K562 (cell line): ENCODE measurements around the gene RPTOR. TPM values are rescaled to one million over a fixed set of nuclear protein-coding genes. Genes with fewer than 3 reads are reported as not detected.

ENCODE experiments used
- ATAC-seq: fragments of 200-7000 bp; cut with Tn5 transposase; 3 replicates; pipeline ENCODE4 v1.9.1; 2020; ENCODE audit warnings: moderate library complexity
- BruUV-seq: library from RNA; stranded (reverse); fragments of 400-500 nt; replicated peaks from 2 replicates; lab custom pipeline; 2021; lab: Mats Ljungman, UMichigan
- CTCF ChIA-PET: fragments of 300-600 bp; formaldehyde crosslinking; extraction: SDS; loops from one replicate; lab custom pipeline; 2021; ENCODE audit warnings: low intra/inter-chr PET ratio; lab: Yijun Ruan, JAX
- POLR2A ChIA-PET: fragments of 300-600, 350-650 bp; sonication (Branson Sonifier 250); formaldehyde crosslinking; extraction: SDS; loops from one replicate; lab custom pipeline; 2021; ENCODE audit warnings: antibody characterized with exemption, inconsistent platforms; lab: Yijun Ruan, JAX
- DNase-seq, 4 experiments: peaks; one replicate each; pipeline versions ENCODE4 v3.0.0 to v3.0.0-alpha.2; 2011 to 2018; ENCODE audit warnings: low spot score in 3 of 4, mixed read lengths in 3 of 4; ENCODE audit errors: extremely low read depth in 1 of 4
- FAIRE-seq: peaks from 2 replicates; lab custom pipeline; 2011; peaks lifted over from hg19 to GRCh38; lab: Jason Lieb, UNC
- H2AFZ ChIP-seq: 2 replicates; pipeline ENCODE4 v1.6.0; 2011; ENCODE audit warnings: low read depth, low read length, control low read depth, inconsistent platforms
- H3K27ac ChIP-seq: fragments of 200-600 bp; 3 replicates; pipeline ENCODE4 v1.8.0; 2011; ENCODE audit warnings: low read depth, mild to moderate bottlenecking, control low read depth, inconsistent platforms, low read length, moderate library complexity, mixed read lengths; ENCODE audit errors: extremely low read depth
- H3K27me3 ChIP-seq, 2 experiments: fragments of 300-600 bp in 1 of 2; 2 replicates in 1 of 2; 3 replicates in 1 of 2; pipeline versions ENCODE4 v1.6.0 to v1.8.0; 2011; ENCODE audit warnings: inconsistent platforms in 2 of 2, low read length in 2 of 2, mild to moderate bottlenecking in 1 of 2, mixed read lengths in 1 of 2, moderate library complexity in 1 of 2; ENCODE audit not compliant: control insufficient read depth in 2 of 2, insufficient read depth in 2 of 2
- H3K36me3 ChIP-seq: fragments of 300-600 bp; 3 replicates; pipeline ENCODE4 v1.8.0; 2011; ENCODE audit warnings: mild to moderate bottlenecking, low read length, inconsistent platforms; ENCODE audit not compliant: control insufficient read depth, insufficient read depth
- H3K4me1 ChIP-seq, 2 experiments: fragments of 200-600 bp in 1 of 2; replicated peaks in 1 of 2; 2 replicates in 1 of 2; 3 replicates in 1 of 2; pipeline versions ENCODE4 v1.5.1 to v1.8.0; 2011; ENCODE audit warnings: inconsistent platforms in 2 of 2, low read length in 2 of 2, mild to moderate bottlenecking in 1 of 2, mixed read lengths in 1 of 2, moderate library complexity in 1 of 2; ENCODE audit not compliant: control insufficient read depth in 2 of 2, insufficient read depth in 2 of 2
- H3K4me2 ChIP-seq: 2 replicates; pipeline ENCODE4 v1.6.1; 2011; ENCODE audit warnings: low read length, control low read depth, inconsistent platforms, mixed read lengths; ENCODE audit not compliant: insufficient read depth
- H3K4me3 ChIP-seq: fragments of 200-600 bp; sonication (generic), shearing (Covaris generic); 2 replicates; pipeline ENCODE4 v1.5.1; 2016; ENCODE audit warnings: control low read depth, inconsistent platforms
- H3K79me2 ChIP-seq: fragments of 200-600 bp; 3 replicates; pipeline ENCODE4 v1.8.0; 2011; ENCODE audit warnings: low read length, inconsistent platforms; ENCODE audit not compliant: control insufficient read depth, insufficient read depth
- H3K9ac ChIP-seq, 2 experiments: 2 replicates each; pipeline versions ENCODE4 v1.6.0 to v1.6.1; 2011; ENCODE audit warnings: low read depth in 2 of 2, low read length in 2 of 2, control low read depth in 1 of 2, inconsistent platforms in 1 of 2, mild to moderate bottlenecking in 1 of 2, mixed read lengths in 1 of 2; ENCODE audit not compliant: insufficient read depth in 1 of 2
- H3K9me1 ChIP-seq: one replicate; pipeline ENCODE4 v1.6.0; 2011; ENCODE audit warnings: inconsistent platforms, mild to moderate bottlenecking, low read length, moderate library complexity; ENCODE audit not compliant: control insufficient read depth, insufficient read depth
- H3K9me3 ChIP-seq: replicated peaks from 2 replicates; pipeline ENCODE4 v1.5.1; 2011; ENCODE audit warnings: low read depth, low read length, inconsistent platforms; ENCODE audit not compliant: control insufficient read depth, insufficient read depth
- H4K20me1 ChIP-seq: replicated peaks from 2 replicates; pipeline ENCODE4 v1.6.1; 2011; ENCODE audit warnings: low read length, inconsistent platforms, mixed read lengths; ENCODE audit not compliant: control insufficient read depth, insufficient read depth
- CBFB ChIP-seq: sonication (generic); formaldehyde crosslinking; IDR thresholded peaks from 2 replicates; pipeline ENCODE4 v1.4.0; 2020; ENCODE audit warnings: mild to moderate bottlenecking, missing genetic modification reagents
- CHD4 ChIP-seq: fragments of 200-600 bp; sonication (generic); IDR thresholded peaks from 3 replicates; pipeline ENCODE4 v1.6.1; 2012; ENCODE audit warnings: low read depth, mild to moderate bottlenecking, mixed read lengths, low read length, inconsistent platforms; ENCODE audit not compliant: insufficient read depth, insufficient replicate concordance, poor library complexity, severe bottlenecking
- POLR2G ChIP-seq: fragments of 200-400 bp; formaldehyde crosslinking; IDR thresholded peaks from 2 replicates; pipeline ENCODE4 v1.6.1; 2017; ENCODE audit warnings: low read depth, mild to moderate bottlenecking, antibody characterized with exemption, low read length, moderate library complexity
- ZNF121 ChIP-seq: sonication (generic); formaldehyde crosslinking; conservative IDR thresholded peaks from 2 replicates; pipeline ENCODE4 v1.8.0; 2022; ENCODE audit warnings: missing genetic modification reagents
- ZNF586 ChIP-seq: fragments of 450-650 bp; formaldehyde crosslinking; conservative IDR thresholded peaks from 2 replicates; pipeline ENCODE4 v1.4.0; 2020; ENCODE audit warnings: mild to moderate bottlenecking, moderate library complexity
- WGBS: fragments of 100-300 bp; shearing (Covaris generic); methylation state at CpG from one replicate; pipeline ENCODE4 v1.1.6; 2016; ENCODE audit warnings: low coverage, mixed read lengths; ENCODE audit not compliant: insufficient coverage; ENCODE audit errors: missing lambda C conversion rate; 5-methylcytosine and 5-hydroxymethylcytosine counted together
- in situ Hi-C: fragments of 300-500 bp; cut with MboI; formaldehyde crosslinking; loops from 4 replicates; pipeline ENCODE4 v1.15.0; 2018; ENCODE audit warnings: inconsistent platforms, mixed read lengths
- intact Hi-C: fragments of 100-400 bp; cut with micrococcal nuclease; formaldehyde crosslinking; loops from 2 replicates; pipeline ENCODE4 v1.14.2; 2022
- polyA plus RNA-seq, 8 experiments: library from polyadenylated mRNA; depleted of rRNA in 4 of 8; stranded (reverse) in 5 of 8; unstranded in 3 of 8; fragments of >200 nt; fragmentation: Nextera tagmentation in 2 of 8; fragmentation: Illumina TruSeq in 1 of 8; extraction: Ambion mirVana in 2 of 8; extraction: Trizol in 1 of 8; gene quantifications; 2 replicates each; pipeline versions ENCODE4 v1.2.1 to v1.2.3, GENCODE V29; 2011 to 2014; ENCODE audit warnings: inconsistent platforms in 1 of 8, missing spikeins in 1 of 8
- total RNA-seq, 7 experiments: library from RNA; depleted of rRNA in 6 of 7; stranded (reverse); fragments of >200 nt in 6 of 7; fragmentation: Illumina TruSeq in 2 of 7; extraction: Trizol in 2 of 7; gene quantifications; 2 replicates each; pipeline versions ENCODE4 v1.2.1 to v1.2.3, GENCODE V29; 2011 to 2021; ENCODE audit warnings: low replicate concordance in 1 of 7

RPTOR gene
- total and polyA plus RNA-seq, 9 of the 15 experiments (the other 6 are each of a cell fraction or from before 2014, with no cell fraction given), result 0.24 to 54.1 (median 10.2) TPM

DNA sequence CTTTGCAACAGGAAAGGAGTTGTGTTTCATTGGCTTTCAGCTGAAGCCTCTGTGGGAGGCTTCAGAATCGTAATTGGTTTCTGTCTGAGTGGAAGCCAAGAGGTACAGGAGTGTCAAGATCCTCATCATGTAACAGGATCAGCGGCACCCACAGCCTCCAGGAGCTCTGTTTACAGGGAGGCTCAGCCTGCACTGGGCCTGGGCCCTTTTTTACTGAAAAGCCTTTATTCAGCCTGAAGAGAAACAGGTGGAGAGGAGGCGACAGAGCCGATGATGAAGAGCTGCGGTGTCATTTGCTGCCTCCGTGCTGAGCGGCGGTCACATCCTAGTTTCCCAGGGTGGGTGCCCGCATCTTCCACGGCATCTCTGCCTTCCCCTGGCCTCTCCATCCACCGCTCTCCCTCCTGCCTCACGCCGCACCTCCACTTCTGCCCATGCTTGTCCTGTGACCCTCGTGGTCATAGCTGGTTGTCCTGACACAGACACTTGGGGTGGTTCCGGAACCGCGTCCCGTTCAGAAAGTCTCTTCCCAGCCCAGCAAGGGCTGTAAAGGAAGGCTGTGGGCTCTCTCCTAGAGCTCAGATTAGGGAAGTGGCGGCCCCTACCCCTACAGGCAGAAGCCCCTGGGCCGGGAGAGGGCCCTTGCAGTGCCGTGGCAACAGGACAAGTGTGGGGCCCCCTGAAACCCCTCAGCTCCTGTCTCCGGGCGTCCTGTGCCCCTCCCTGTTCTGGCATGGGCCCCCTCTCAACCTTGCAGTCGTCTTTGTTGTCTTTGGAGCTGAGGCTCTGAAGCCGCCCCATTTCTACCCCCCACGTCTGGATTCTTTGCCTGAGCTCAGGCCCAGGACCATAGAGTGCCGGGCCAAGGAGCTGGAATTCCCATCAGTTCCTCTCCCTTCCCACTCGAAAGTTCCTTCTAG, 393.1 kb downstream of the RPTOR start:
- Histone ChIP-seq H3K4me1 (peaks cover 0 to 7% of the 10 kb centered on the region in 2 experiments; a peak in 1 of 5 replicates), H3K4me2 (no peak overlapping the region), H3K27ac (no peak overlapping the region), H3K36me3 (peaks cover 21% of the 10 kb centered on the region; the same call in 2 of the 3 replicates), H3K9ac (peak overlapping the region in 1 of 2 experiments; percentile 33; a peak in 1 of 4 replicates), H3K79me2 (no peaks in the 10 kb centered on the region), H3K4me3 (no peak overlapping the region), H3K9me3 (no peaks in the 10 kb centered on the region), H4K20me1 (no peaks in the 10 kb centered on the region), H2AFZ (no peak overlapping the region), H3K27me3 (no peaks in the 10 kb centered on the region), H3K9me1 (no peaks in the 10 kb centered on the region)
- DNase-seq, result no peak
- no peak for TF ChIP-seq ZNF121 (CRISPR knock-in tag)
- peak; percentile 35; the same call in 1 of the 2 replicates for TF ChIP-seq POLR2G
- no peak for TF ChIP-seq CHD4
- TF ChIP-seq ZNF586 (CRISPR knock-in tag), result no peak
- no peak for TF ChIP-seq CBFB (CRISPR knock-in tag)
- in situ Hi-C loops (no loop called here), intact Hi-C loops (no loop called here)
- no peak for ATAC-seq
- 76% methylated on average over 20 of the region's 28 CpGs for WGBS
- ChIA-PET CTCF (no interaction called here), POLR2A (interaction anchor here (0.6 to 1.5 kb wide), 7 partner anchors 19 to 510 kb away, joined by 3 read pairs; no protein-coding TSS in a partner anchor)
- no peak for FAIRE-seq
- no TSS peak for BruUV-seq
